ENCODE measurements around the gene ENAH.

- TF ChIP-seq CTCF (conservative IDR thresholded peaks at IDR 0.05; ENCODE audit: low read depth in 2 of 2) (no peak), EZH2 (IDR thresholded peaks at IDR 0.05; ENCODE audit: low read depth, unreplicated experiment) (no peak), EZH2phosphoT487 (IDR thresholded peaks at IDR 0.05; ENCODE audit: unreplicated experiment) (no peak), REST (IDR thresholded peaks at IDR 0.05; ENCODE audit: unreplicated experiment) (no peak), CREB1 (CRISPR knock-in tag; IDR thresholded peaks at IDR 0.05; ENCODE audit: low read depth) (no peak), POLR2AphosphoS5 (IDR thresholded peaks at IDR 0.05; ENCODE audit: low read depth) (no peak)
Observed at GRCh38 chr1:225667362-225667761, 14.4 kb upstream of the ENAH start.
